ENCODE measurements around the gene IGFBP3. TPM values are rescaled to one million over a fixed set of nuclear protein-coding genes. Genes with fewer than 3 reads are reported as not detected.

IGFBP3 gene
- total RNA-seq, 1 experiment from 2014 or later: 4.1 TPM

GRCh38 chr7:45970454-45970853 lies 49.4 kb upstream of the IGFBP3 start (continued):
- no peak for TF ChIP-seq CBX3 (IDR thresholded peaks at IDR 0.05; ENCODE audit: low read depth)
- no peak for TF ChIP-seq EGR1 (IDR thresholded peaks at IDR 0.05; ENCODE audit: low read depth)
- no peak for TF ChIP-seq YY1 (IDR thresholded peaks at IDR 0.05; ENCODE audit: extremely low read depth, insufficient replicate concordance, low read depth, low read length)
- no peak for TF ChIP-seq FOSL1 (IDR thresholded peaks at IDR 0.05; ENCODE audit: low read depth)
- no peak for TF ChIP-seq SP1 (IDR thresholded peaks at IDR 0.05; ENCODE audit: low read depth)
- TF ChIP-seq EZH2phosphoT487 (IDR thresholded peaks at IDR 0.05; ENCODE audit: borderline replicate concordance): no peak
- TF ChIP-seq EZH2 (IDR thresholded peaks at IDR 0.05): no peak

- DNase-seq (ENCODE audit: low read depth, low spot score) (no peak), ATAC-seq (no peak)
- BruUV-seq (replicated peaks): no TSS peak
- H3K9me3 ChIP-seq (ENCODE audit: control insufficient read depth in 1 of 2, insufficient read depth in 1 of 2, low read depth in 1 of 2, low read length in 2 of 2): no peaks in the 10 kb centered on the region
- H3K4me3 ChIP-seq (replicated peaks in 1 of 2; ENCODE audit: low read depth in 1 of 2, low read length in 2 of 2): no peak overlapping the region
- TF ChIP-seq YY1 (IDR thresholded peaks at IDR 0.05; ENCODE audit: extremely low read depth, insufficient replicate concordance, low read depth, low read length) (no peak), SIN3A (IDR thresholded peaks at IDR 0.05; ENCODE audit: low read depth) (no peak), JUND (IDR thresholded peaks at IDR 0.05) (no peak), SRF (IDR thresholded peaks at IDR 0.05; ENCODE audit: low read depth) (no peak), MAX (IDR thresholded peaks at IDR 0.05) (no peak), ZBTB33 (IDR thresholded peaks at IDR 0.05; ENCODE audit: extremely low read depth, insufficient replicate concordance, low read length) (no peak), POLR2AphosphoS5 (IDR thresholded peaks at IDR 0.05; ENCODE audit: low read depth, low read length) (no peak), RAD21 (IDR thresholded peaks at IDR 0.05; ENCODE audit: low read depth) (no peak), ATF3 (IDR thresholded peaks at IDR 0.05) (no peak), ZFX (IDR thresholded peaks at IDR 0.05) (no peak), CTCF (IDR thresholded peaks at IDR 0.05 in 2 of 3, conservative IDR thresholded peaks at IDR 0.05 in 1 of 3; ENCODE audit: borderline replicate concordance in 1 of 3, insufficient read depth in 1 of 3, low read depth in 2 of 3, low read length in 2 of 3) (no peak), ZNF274 (IDR thresholded peaks at IDR 0.05; ENCODE audit: low read depth, low read length) (no peak)
- no peak overlapping the region for H3K4me2 ChIP-seq (ENCODE audit: low read length)
- intact Hi-C loops (cut with micrococcal nuclease): no loop called here
- no peaks in the 10 kb centered on the region for H3K27me3 ChIP-seq (ENCODE audit: insufficient read depth, low read length)
- H3K36me3 ChIP-seq (ENCODE audit: control insufficient read depth in 1 of 2, insufficient read depth in 2 of 2, low read length in 2 of 2): no peaks in the 10 kb centered on the region
- no peaks in the 10 kb centered on the region for H4K20me1 ChIP-seq (ENCODE audit: insufficient read depth)
- CTCF ChIA-PET: no interaction called here
- H3K79me2 ChIP-seq (ENCODE audit: insufficient read depth, low read length): no peaks in the 10 kb centered on the region
- no peak overlapping the region for H3K9ac ChIP-seq (ENCODE audit: low read length)
- POLR2A ChIA-PET: no interaction called here
- H2AFZ ChIP-seq (ENCODE audit: low read depth, low read length, poor library complexity, severe bottlenecking): no peak overlapping the region
- RAD21 ChIA-PET (ENCODE audit: low non-redundant PET in 1 of 2, low total read pairs in 2 of 2, uncharacterized antibody in 2 of 2, unreplicated experiment in 2 of 2): no interaction called here
- peaks cover 6 to 19% of the 10 kb centered on the region in 2 experiments; a peak in 3 of 4 replicates for H3K4me1 ChIP-seq (ENCODE audit: control insufficient read depth in 1 of 2, insufficient read depth in 2 of 2, low read length in 2 of 2)
- H3K27ac ChIP-seq (ENCODE audit: low read depth, low read length): no peak overlapping the region
- H3K9me2 ChIP-seq (ENCODE audit: insufficient read depth): no peaks in the 10 kb centered on the region
Observed at GRCh38 chr7:45969940-45970339, 48.9 kb upstream of the IGFBP3 start.

All from HCT116 (cell line).